B cell (primary cell): ENCODE measurements around the gene DLGAP4. TPM values are rescaled to one million over a fixed set of nuclear protein-coding genes. Genes with fewer than 3 reads are reported as not detected.

Experiments used
- ATAC-seq: fragments of 200-7000 bp; cut with Tn5 transposase; one replicate; pipeline ENCODE4 v1.10.0; 2021; ENCODE audit warnings: low read depth, mild to moderate bottlenecking, moderate number of reproducible peaks, moderate library complexity
- CTCF ChIA-PET: fragments of 350-600 bp; sonication (Branson Sonifier 250); formaldehyde crosslinking; loops from one replicate; lab custom pipeline; 2021; ENCODE audit warnings: antibody characterized with exemption, inconsistent platforms; lab: Charles Lee
- POLR2A ChIA-PET: fragments of 350-600 bp; sonication (Branson Sonifier 250); formaldehyde crosslinking; loops from one replicate; lab custom pipeline; 2021; ENCODE audit warnings: antibody characterized with exemption; lab: Charles Lee
- DNase-seq: peaks from one replicate; pipeline ENCODE4 v3.0.0; 2013
- H2AFZ ChIP-seq: 2 replicates; pipeline ENCODE4 v1.6.1; 2012; ENCODE audit warnings: mild to moderate bottlenecking, low read depth, low read length; ENCODE audit not compliant: insufficient read depth, poor library complexity, severe bottlenecking
- H3K27ac ChIP-seq, 2 donors: 1 replicate in 1 of 2; 2 replicates in 1 of 2; pipeline ENCODE4 v1.5.1; 2012 to 2013; ENCODE audit warnings: low read length in 2 of 2, mild to moderate bottlenecking in 2 of 2, moderate library complexity in 1 of 2
- H3K27me3 ChIP-seq, 4 experiments: fragments of 200-600 bp in 1 of 4; sonication (generic) in 1 of 4; replicated peaks in 1 of 4; 1 replicate in 2 of 4; 2 replicates in 2 of 4; pipeline versions ENCODE4 v1.6.1 to v1.7.0; 2013 to 2016; ENCODE audit warnings: low read length in 3 of 4, mild to moderate bottlenecking in 2 of 4, mixed read lengths in 1 of 4, moderate library complexity in 1 of 4; ENCODE audit not compliant: insufficient read depth in 4 of 4, control insufficient read depth in 3 of 4; ENCODE audit errors: control extremely low read depth in 1 of 4
- H3K36me3 ChIP-seq, 2 experiments: replicated peaks in 1 of 2; 1 replicate in 1 of 2; 2 replicates in 1 of 2; pipeline versions ENCODE4 v1.6.1 to v1.7.1; 2013; ENCODE audit warnings: low read length in 1 of 2; ENCODE audit not compliant: insufficient read depth in 2 of 2, control insufficient read depth in 1 of 2; ENCODE audit errors: control extremely low read depth in 1 of 2, extremely low read depth in 1 of 2
- H3K4me1 ChIP-seq, 2 donors: fragments of 200-600 bp in 1 of 2; sonication (generic) in 1 of 2; 1 replicate in 1 of 2; 2 replicates in 1 of 2; pipeline versions ENCODE4 v1.5.1 to v1.6.1; 2013 to 2017; ENCODE audit warnings: low read length in 2 of 2; ENCODE audit not compliant: control insufficient read depth in 2 of 2, insufficient read depth in 2 of 2
- H3K4me2 ChIP-seq: replicated peaks from 2 replicates; pipeline ENCODE3; 2012; ENCODE audit warnings: mild to moderate bottlenecking, low read depth, low read length; ENCODE audit not compliant: poor library complexity, severe bottlenecking
- H3K4me3 ChIP-seq, 5 experiments: fragments of 200-600 bp in 1 of 5; sonication (generic) in 1 of 5; 1 replicate in 3 of 5; 2 replicates in 2 of 5; pipeline versions ENCODE4 v1.5.1 to v1.7.0; 2011 to 2016; ENCODE audit warnings: low read length in 4 of 5, mild to moderate bottlenecking in 4 of 5, low read depth in 2 of 5, control low read depth in 1 of 5, moderate library complexity in 1 of 5; ENCODE audit not compliant: insufficient read depth in 1 of 5; ENCODE audit errors: control extremely low read depth in 1 of 5, extremely low read depth in 1 of 5
- H3K79me2 ChIP-seq: fragments of 200-600 bp; sonication (generic); one replicate; pipeline ENCODE4 v1.6.0; 2016; ENCODE audit warnings: low read length; ENCODE audit not compliant: control insufficient read depth, insufficient read depth
- H3K9ac ChIP-seq: fragments of 200-600 bp; sonication (generic); 2 replicates; pipeline ENCODE4 v1.6.1; 2017; ENCODE audit warnings: mild to moderate bottlenecking, low read length, moderate library complexity
- H3K9me3 ChIP-seq, 3 donors: one replicate each; pipeline versions ENCODE4 v1.6.1 to v1.7.1; 2013; ENCODE audit warnings: low read length in 2 of 3; ENCODE audit not compliant: control insufficient read depth in 2 of 3, insufficient read depth in 1 of 3; ENCODE audit errors: control extremely low read depth in 1 of 3
- H4K20me1 ChIP-seq: 2 replicates; pipeline ENCODE4 v1.6.0; 2012; ENCODE audit warnings: mild to moderate bottlenecking, low read length; ENCODE audit not compliant: insufficient read depth, control insufficient read depth, poor library complexity, severe bottlenecking
- H3K27ac Mint-ChIP-seq: one replicate; pipeline ENCODE4 v1.8.0; 2021; ENCODE audit warnings: mixed read lengths
- H3K27me3 Mint-ChIP-seq: one replicate; pipeline ENCODE4 v1.8.0; 2021; ENCODE audit warnings: mixed read lengths
- H3K4me1 Mint-ChIP-seq: one replicate; pipeline ENCODE4 v1.8.0; 2021; ENCODE audit warnings: mixed read lengths
- H3K4me3 Mint-ChIP-seq: one replicate; pipeline ENCODE4 v1.8.0; 2021; ENCODE audit warnings: mixed read lengths
- H3K9me3 Mint-ChIP-seq: one replicate; pipeline ENCODE4 v1.8.0; 2022; ENCODE audit warnings: mixed read lengths; ENCODE audit not compliant: insufficient read depth
- EZH2 ChIP-seq: IDR thresholded peaks from 2 replicates; pipeline ENCODE4 v1.6.1; 2012; ENCODE audit warnings: borderline replicate concordance, low read depth, mild to moderate bottlenecking, moderate library complexity, low read length; ENCODE audit not compliant: insufficient read depth, poor library complexity, severe bottlenecking
- WGBS: methylation state at CpG from one replicate; pipeline ENCODE4 v1.1.5; 2013; ENCODE audit warnings: missing lambda C conversion rate; ENCODE audit not compliant: insufficient coverage; 5-methylcytosine and 5-hydroxymethylcytosine counted together
- intact Hi-C: fragments of 100-400 bp; cut with micrococcal nuclease; formaldehyde crosslinking; loops from one replicate; pipeline ENCODE4 v1.10.0; 2022
- polyA plus RNA-seq: library from polyadenylated mRNA; depleted of rRNA; stranded (reverse); fragments of >200 nt; gene quantifications from 2 replicates; pipeline ENCODE4 v1.2.3, GENCODE V29; 2012
- total RNA-seq, 2 donors: library from RNA; stranded (reverse); fragments of 120-200 nt in 1 of 2; gene quantifications; 1 replicate in 1 of 2; 2 replicates in 1 of 2; pipeline versions ENCODE4 v1.2.3 to v1.2.4, GENCODE V29; 2013 to 2022
- TF ChIP-seq, protein P1 (sequence below): fragments of 200-600 bp; IDR thresholded peaks from one replicate; pipeline ENCODE4 v1.8.0; 2022; ENCODE audit warnings: antibody characterized with exemption, mild to moderate bottlenecking

Gene DLGAP4
- total and polyA plus RNA-seq, 2 donors (not counting 1 experiment from before 2014, with no cell fraction given) = 68.8 to 87.8 TPM

DNA sequence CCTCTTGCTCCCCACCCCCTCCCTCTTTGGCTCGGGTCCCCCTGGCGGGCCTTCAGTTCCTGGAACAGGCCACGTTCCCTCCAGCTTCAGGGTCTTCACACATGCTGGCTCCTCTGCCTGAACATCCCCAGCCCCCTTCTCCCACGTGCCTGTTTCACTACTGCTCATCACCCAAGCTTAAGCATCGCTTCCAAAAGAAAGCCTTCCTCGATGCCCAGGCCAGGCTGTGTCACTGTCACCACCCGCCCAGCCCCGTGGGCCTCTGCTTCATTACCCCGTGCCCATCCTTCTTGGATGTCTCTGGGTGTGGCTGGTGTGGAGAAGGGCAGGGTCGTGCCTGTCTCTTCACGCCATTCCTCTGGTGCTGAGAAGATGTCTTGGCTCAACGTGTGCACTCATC is 2.8 kb downstream of the DLGAP4 start:
- Mint-ChIP-seq H3K4me1 (peaks cover 12% of the 10 kb centered on the region), H3K4me3 (no peak overlapping the region), H3K27ac (no peak overlapping the region), H3K9me3 (no peaks in the 10 kb centered on the region), H3K27me3 (peaks cover 50% of the 10 kb centered on the region)
- no peak for DNase-seq
- Histone ChIP-seq H3K79me2 (no peaks in the 10 kb centered on the region), H3K9me3 (peaks cover 0 to 9% (median 0%) of the 10 kb centered on the region in 3 donors), H3K9ac (no peak overlapping the region), H2AFZ (no peak overlapping the region), H4K20me1 (no peaks in the 10 kb centered on the region), H3K36me3 (no peaks in the 10 kb centered on the region), H3K4me1 (peaks cover 11 to 13% of the 10 kb centered on the region in 2 donors), H3K27me3 (peaks cover 0 to 64% (median 16%) of the 10 kb centered on the region in 4 experiments), H3K4me3 (no peak overlapping the region), H3K27ac (no peak overlapping the region), H3K4me2 (no peak overlapping the region)
- POLR2A ChIA-PET = no interaction called here
- no peak for TF ChIP-seq EZH2
- TF ChIP-seq, protein P1, sequence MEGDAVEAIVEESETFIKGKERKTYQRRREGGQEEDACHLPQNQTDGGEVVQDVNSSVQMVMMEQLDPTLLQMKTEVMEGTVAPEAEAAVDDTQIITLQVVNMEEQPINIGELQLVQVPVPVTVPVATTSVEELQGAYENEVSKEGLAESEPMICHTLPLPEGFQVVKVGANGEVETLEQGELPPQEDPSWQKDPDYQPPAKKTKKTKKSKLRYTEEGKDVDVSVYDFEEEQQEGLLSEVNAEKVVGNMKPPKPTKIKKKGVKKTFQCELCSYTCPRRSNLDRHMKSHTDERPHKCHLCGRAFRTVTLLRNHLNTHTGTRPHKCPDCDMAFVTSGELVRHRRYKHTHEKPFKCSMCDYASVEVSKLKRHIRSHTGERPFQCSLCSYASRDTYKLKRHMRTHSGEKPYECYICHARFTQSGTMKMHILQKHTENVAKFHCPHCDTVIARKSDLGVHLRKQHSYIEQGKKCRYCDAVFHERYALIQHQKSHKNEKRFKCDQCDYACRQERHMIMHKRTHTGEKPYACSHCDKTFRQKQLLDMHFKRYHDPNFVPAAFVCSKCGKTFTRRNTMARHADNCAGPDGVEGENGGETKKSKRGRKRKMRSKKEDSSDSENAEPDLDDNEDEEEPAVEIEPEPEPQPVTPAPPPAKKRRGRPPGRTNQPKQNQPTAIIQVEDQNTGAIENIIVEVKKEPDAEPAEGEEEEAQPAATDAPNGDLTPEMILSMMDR = no peak
- no peak for ATAC-seq
- 70% methylated on average over 10 of the region's 12 CpGs for WGBS
- intact Hi-C loops = no loop called here
- CTCF ChIA-PET = no interaction called here

GRCh38 chr20:36309643-36310042 is 3.5 kb downstream of the DLGAP4 start:
- Histone ChIP-seq H3K79me2 (no peaks in the 10 kb centered on the region), H3K27me3 (peaks cover 0 to 60% (median 16%) of the 10 kb centered on the region in 4 experiments), H3K4me2 (no peak overlapping the region), H2AFZ (no peak overlapping the region), H3K27ac (no peak overlapping the region), H3K36me3 (no peaks in the 10 kb centered on the region), H3K4me1 (peaks cover 11 to 13% of the 10 kb centered on the region in 2 donors), H3K9me3 (peaks cover 0 to 9% (median 0%) of the 10 kb centered on the region in 3 donors), H3K9ac (no peak overlapping the region), H4K20me1 (no peaks in the 10 kb centered on the region), H3K4me3 (no peak overlapping the region)
- intact Hi-C loops = no loop called here
- ChIA-PET CTCF (no interaction called here), POLR2A (no interaction called here)
- Mint-ChIP-seq H3K9me3 (no peaks in the 10 kb centered on the region), H3K27ac (no peak overlapping the region), H3K27me3 (peaks cover 45% of the 10 kb centered on the region), H3K4me3 (no peak overlapping the region), H3K4me1 (peaks cover 12% of the 10 kb centered on the region)
- TF ChIP-seq EZH2 = no peak
- DNase-seq = no peak
- no peak for ATAC-seq
- 81% methylated on average over 3 of the region's 3 CpGs for WGBS
